ENCODE results near the gene PRM2.
A peak's percentile ranks its signal among the peaks of the same experiment; 100 is the strongest.

PRM2 gene

DNA sequence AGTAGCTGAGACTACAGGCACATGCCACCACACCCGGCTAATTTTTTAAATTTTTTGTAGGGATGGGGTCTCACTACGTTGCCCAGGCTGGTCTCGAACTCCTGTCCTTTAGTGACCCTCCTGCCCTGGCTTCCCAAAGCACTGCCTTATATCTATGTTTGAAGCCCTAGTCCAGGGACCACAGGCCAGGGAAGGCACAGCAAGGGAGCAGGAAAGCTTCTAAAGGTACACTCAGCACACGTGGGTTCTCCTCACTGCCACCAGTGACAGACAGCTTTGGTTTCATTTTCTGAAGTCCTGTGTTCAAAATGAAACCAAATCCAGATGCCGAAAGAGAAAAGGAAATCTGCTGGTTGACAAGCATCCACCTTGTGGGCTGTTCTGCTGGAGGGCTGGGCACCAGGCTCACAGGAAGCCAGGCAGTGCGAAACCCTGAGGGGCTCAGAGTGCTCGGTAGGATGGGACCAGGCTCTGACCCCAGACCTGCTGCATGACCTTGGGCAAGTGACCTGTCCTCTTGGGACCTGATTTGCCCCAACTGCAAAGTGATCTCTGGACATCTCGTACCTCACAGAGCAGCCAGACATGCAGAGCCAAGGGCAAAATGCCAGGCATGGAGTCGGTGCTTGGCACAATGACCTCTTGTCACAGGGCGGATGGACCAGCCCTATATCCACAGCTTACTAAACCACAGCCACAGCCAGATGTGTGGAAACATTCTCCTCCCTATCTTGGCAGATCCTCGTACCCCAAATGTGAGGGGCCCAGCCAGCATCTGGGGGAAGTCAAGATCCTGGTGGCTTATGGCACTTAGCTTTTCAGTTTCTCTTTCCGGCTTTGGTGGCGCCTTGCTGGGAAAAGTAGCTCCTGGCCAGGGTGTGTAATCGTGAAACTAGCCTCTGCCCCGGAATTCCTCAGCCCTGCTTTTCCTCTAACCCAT lies 17.5 kb downstream of the PRM2 start:
- DNase-seq = no peak

DNA sequence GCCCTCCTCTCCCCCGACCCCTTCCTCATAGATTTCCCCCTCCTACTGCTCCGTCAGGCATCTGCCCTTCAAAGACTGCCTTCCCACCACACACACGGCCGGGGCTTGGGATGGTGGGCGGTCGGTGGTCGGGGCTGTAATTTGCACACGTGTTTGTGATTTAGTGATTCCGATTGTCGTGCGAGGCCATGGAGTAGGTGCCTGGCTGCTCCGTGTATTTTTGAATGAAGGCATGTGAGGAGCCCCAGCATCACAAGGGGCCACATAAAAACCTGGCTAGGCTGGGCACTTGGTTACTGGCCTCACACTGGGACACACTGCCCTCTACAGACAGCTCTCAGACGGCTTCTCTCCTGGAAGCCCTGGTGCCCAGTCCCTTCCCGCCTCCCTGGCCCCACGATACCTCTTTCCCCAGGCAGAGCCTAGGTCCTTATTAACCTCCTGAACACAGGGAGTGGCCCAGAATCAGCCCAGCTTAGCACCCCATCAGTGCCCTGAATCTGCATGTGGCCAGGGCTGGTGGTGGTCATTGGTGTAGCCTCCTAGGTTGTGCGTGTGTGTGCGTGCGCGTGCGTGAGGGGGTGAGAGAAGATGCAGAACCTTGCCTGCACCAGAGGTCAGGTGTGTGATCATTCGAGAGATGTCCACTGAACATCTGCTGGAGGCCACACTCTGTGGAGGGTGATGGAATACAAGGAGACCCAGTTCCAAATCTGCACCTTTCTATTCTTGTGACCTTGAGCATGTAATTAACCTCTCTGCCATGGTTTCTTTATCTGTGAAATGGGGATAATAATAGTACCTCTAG lies 18.9 kb downstream of the PRM2 start:
- DNase-seq = peak; percentile 84

DNA sequence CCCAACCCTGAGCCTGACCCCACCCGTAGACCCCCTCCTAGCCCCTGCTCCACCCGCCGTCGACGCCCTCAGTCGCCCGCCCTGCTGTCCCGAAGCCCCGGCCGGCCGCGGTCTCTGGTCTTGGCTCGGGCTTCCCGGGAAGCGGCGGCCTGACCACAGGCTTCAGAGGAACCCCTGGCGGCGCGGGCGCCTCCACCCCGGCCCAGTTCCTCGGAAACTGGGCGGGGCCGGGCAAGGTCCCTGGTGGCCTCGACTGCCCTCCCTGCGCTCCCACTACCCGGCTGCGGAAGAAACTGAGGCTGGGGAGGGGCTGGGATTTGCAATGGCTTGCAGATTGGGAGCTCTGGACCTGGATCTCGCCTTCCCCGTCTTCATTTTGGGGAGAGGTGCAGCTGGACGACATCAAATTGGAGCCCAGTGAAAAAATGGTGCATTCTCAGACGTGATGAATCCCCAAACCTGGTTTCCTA lies 19.6 kb downstream of the PRM2 start:
- no peak for DNase-seq

DNA sequence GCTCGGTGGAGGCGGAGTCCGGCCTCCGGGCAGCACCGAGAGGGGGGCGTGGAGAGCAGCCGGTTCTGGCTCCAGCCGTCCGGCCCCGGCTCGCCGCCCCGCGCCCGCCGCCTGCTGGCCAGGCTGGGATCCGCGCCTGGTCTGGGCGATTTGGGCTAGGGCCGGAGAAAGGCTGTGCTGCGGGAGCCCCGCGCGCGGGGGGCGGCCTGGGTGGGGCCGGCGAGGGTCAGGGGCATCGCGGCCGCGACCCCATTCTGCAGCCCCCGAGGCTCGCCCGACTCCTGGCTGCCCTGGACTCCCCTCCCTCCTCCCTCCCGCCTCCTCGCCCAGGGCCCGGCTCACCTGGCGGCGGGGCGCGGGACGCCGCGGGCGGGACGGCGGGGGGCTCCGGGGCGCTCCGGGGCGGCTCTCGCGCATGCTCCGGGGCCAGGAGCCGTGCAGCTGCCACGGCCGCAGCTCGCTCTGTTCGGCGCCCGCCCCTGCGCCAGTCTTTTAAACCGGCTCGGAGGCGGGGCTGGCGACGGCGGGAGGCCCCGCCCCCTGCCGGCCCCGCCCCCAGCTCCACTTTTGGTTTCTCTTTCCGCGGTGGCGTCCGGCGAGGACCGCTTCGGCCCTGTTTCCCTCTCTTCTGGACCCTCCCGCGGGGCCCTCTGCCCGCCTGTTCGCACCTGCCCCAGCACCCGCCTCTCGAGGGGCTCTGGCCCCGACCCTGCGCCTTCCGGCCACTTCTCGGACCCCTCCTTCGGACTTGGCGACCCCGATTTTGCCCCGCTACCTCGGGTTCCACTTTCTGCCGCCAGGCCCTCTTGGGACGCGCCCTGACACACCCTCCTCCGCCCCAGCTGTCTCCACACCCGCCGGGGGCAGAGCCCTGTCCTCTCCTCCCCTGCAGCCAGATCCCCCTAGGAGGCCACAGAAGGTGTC lies 20.3 kb downstream of the PRM2 start, which contains the start of gene SOCS1:
Gene SOCS1 (minus strand): TSS at position 468 of the 924 bp plus-strand sequence. CDS start 726 bp downstream, outside the sequence.
- DNase-seq = peak; percentile 62

DNA sequence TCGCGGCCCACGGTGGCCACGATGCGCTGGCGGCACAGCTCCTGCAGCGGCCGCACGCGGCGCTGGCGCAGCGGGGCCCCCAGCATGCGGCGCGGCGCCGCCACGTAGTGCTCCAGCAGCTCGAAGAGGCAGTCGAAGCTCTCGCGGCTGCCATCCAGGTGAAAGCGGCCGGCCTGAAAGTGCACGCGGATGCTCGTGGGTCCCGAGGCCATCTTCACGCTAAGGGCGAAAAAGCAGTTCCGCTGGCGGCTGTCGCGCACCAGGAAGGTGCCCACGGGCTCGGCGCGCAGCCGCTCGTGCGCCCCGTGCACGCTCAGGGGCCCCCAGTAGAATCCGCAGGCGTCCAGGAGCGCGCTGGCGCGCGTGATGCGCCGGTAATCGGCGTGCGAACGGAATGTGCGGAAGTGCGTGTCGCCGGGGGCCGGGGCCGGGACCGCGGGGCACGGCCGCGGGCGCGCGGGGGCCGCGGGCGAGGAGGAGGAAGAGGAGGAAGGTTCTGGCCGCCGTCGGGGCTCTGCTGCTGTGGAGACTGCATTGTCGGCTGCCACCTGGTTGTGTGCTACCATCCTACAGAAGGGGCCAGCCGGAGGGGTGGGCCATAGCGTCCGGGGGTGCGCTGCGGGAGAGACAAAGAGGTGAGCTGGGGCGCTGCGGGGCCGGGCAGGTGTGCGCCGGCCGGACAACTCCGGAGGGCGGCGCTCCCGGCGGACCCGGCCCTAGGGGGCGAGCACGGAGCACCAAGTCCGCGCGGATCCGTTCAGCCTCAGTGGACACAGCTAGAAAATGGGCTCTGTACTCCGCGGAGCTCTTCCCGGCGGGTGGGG lies 21.2 kb downstream of the PRM2 start:
- peak; percentile 62 for DNase-seq

DNA sequence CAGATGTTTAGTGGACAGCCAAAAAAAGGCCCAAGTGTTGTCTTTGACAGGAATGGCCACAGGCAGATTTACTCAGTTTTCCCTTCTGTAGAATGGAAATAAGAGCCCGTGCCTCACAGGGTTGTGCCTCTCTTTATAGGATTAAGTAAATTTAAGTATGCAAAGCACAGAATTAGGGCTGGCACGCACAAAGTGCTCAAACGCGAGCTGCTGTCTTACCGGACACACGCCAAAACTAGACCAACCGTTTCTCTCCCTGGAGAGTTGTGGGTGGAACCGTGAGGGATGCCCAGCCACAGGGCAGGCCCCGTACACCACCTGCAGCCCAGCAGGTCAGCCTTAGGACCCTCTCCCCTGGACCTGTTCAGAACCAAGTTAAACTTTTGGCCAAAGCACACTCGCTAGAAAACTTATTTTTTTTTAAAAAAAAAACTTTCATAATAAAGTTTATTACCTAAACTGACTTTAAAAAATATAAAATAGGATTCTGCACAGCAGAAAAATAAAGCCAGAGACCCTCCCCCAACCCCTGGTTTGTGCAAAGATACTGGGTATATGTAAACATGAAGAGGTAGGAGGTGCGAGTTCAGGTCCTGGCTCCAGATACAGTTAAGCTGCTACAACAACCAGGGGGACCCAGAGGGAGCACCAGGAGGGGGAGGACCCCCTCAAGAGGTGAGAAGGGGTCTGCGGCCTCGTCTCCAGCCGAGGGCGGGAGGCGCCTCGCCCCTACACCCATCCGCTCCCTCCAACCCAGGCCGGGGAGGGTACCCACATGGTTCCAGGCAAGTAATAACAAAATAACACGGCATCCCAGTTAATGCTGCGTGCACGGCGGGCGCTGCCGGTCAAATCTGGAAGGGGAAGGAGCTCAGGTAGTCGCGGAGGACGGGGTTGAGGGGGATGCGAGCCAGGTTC lies 22.0 kb downstream of the PRM2 start:
- DNase-seq = no peak

DNA sequence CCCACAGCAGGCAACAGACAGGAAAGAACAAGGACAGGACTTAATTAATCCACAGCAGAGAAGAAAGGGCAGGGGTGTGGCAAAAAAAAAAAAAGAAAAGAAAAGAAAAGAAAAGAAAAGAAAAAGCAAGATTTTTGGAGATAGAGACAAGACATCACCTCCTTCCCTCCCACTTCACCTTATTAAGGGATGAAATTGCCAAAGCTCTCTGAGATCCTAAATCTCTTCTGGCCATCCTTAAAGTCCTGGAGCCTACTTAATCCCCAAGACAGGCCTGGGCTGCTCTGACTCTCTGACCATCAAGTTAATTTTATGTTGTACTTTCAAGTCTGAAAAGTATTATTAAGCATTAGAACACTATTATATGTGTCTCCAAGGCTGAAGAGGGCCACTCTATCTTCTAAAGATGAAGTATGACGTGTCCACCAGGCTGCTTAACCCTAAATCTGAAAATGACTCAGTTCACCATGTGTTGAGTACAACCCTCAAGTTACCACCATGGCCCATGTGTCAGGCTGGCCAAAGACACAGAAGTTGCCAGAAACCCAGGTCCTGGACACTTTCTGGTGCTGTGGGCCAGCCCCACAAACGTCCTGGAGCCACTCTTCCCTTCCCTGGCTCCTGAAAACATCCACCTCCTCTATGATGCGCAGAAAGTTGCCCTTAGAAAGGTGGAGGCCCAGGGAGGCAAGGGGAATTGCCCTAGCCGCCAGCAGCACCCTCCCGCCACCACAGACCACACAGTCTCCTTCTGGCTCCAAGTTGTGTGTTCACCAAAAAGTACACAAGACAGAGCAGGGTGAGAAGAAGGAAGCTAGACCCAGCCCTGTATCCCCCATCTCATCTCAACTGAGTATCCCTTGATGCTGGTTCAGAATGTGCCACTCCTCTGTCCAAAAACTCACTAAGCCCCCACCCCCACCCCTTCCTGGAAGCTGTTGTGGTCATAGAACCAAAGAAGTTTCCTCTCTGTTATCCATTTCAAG lies 23.0 kb downstream of the PRM2 start:
- no peak for DNase-seq

DNA sequence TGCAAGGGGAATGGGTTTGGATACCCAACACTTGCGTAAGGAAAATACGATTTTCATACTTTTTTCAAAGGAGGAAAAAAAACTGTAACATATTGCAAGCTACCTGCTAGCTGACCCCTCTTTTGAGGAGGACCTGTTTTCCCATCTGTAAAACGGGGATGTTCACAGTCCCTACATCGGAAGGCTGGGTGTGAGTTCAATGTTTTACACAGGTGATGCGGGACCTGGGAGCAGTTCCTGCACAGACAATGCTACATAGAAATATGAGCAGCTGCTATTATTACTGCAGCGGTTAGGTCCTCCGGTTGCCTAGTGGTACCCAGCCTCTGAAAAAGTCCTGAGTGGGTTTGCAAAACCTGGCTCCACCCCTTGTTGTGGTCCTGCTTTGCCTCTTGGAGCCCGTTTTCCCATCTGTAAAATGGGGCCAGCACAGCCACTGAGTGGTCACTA lies 23.8 kb downstream of the PRM2 start:
- no peak for DNase-seq

DNA sequence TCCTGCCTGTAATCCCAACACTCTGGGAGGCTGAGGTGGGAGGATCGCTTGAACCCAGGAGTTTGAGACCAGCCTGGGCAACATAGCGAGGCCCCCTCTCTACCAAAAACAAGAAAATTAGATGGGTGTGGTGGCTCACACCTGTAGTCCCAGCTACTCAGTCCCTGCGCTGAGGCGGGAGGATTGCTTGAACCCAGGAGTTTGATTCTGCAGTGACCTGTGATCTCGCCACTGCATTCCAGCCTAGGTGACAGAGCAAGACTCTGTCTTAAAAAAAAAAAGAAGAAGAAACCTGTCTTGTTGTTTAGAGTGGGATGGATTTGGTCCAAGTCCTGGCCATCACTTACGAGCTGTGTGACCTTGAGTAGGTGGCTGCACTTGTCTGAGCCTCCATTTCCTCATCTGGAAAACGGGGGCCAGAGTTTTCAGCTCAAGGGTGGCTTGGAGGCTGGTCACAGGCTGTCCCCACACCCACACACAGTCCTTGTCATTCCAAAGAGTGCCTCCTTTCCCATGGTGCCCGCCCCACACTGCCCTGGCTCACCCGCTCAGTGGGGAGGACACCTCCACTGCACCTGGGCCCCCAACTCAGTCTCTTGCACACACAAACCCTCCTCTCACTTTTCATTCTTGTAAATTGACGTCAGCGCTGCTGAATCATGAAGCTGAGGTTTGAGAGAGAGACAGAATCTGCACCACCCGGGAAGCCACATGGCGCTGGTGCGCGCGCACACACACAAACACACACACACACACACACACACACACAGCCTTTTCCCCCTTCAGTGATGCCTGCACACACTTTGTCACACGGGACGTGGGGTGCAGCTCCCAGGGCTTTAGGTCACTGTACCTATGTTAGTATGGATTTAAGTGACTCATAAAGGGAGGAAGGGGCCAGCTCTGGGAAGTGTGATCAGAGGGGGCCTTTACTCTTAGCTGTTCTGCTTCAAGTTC lies 24.5 kb downstream of the PRM2 start:
- no peak for DNase-seq

DNA sequence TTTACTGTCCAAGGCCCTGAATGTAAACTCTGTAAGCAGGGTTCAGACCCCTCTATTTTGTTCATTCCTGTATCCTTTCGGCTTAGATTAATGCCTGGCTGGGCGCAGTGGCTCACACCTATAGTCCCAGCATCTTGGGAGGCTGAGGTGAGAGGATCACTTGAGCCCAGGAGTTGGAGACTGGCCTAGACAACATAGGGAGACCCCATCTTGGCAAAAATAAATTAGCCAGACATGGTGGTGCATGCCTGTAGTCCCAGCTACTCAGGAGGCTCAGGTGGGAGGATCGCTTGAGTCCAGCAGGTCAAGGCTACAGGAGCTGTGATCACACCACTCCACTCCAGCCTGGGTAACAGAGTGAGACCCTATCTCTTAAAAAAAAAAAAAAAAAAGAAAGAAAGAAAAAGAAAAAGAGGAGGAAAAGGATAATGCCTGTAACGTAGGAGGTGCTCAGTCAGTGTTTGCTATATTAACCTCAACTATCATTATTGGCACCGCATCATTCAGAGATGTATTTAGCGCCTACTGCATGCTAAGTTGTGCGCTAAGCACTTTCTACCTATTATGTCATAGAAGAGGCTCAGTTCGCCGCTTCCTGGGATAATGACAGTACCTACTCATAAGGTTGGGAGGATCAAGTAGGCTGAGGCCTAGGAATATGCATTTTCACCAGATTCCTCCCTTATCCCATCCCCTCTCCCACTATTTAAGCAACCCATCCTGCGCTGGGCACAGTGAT lies 25.3 kb downstream of the PRM2 start:
- DNase-seq = no peak

DNA sequence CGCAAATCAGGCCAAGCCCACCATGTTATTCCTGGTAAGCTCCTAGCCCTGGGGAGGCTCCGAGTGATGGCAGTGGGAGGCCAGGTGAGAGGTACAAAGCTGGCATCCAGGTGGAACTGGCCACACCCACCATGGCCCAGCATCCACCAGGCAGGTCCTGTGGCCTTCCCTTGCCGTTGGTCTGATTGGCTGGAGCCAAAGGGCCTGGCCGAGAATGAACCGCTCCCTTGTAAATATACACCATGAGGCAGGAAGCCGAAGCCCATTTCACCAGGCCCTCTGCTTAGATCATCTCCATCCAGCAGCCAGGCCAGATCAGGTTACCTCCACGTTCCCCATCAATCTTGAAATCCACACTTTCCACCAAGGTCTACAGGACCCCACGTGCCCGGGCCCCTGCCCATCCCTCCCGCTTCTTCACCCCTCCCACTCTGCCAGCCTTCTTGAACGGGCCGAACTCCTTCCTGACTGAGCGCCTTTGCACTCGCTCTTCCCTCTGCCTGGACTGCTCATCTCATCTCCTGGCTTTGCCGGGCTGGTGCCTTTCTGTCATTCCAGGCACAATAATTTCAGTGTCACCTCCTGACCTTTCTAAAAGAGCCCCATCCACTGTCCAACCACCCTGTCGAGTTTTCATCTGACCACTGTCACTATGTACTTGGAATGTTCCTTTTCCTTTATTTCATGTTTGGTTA lies 26.0 kb downstream of the PRM2 start:
- no peak for DNase-seq

DNA sequence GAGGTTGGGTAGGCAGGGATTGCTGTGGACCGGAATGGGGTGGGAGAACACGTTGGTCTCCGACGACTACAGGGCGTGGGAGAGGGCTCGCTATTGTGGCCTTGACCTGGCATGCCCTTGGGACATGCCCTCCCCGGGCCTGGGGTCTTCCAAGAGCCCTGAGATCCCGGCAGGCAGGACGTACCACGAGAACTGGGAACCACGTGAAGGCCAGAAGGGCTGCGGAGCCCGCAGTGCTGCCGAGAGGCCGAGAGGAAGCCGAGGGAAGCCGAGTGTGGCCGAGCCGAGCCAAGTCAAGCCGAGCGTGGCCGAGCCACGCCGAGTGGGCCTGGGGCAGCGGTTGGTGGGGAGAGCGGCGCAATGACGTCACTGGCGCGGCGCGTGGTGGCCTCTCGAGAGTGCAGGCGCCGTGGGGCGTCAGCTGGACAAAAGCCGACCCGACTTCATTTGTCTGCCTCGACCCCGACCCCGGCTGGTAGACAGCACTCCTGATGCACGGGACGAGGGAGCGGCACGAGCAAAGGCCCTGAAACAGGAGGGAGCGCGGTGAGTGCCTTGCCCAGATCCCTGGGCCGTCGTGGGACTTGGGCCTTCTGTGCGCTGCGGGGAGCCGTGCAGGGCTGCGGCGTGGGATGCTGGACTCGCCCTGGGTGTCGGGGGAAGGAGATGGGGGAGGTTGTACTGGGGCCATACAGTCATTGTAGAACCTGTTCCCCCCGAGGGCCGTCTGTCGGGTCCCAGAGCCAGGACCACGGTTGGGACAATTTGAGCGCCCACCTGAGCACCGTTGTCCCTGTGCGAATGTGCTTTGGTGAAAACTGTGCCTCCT lies 26.8 kb downstream of the PRM2 start:
- no peak for DNase-seq

DNA sequence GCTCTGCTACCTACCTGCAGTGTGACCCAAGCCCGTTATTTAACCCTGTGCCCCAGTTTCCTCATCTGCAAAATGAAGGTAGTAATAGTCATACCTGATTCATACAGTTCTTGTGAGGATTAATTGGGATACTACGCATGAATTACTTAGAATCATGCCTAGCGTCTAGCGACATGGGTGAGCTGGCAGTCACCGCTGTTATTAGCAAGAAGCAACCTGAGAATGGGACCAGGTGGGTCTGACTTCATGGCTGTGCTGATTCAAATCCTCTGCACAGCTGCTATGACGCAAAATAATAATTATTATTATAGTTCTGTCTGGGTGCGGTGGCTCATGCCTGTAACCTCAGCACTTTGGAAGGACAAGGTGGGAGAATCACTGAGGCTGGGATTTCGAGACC lies 28.1 kb downstream of the PRM2 start:
- DNase-seq = no peak

DNA sequence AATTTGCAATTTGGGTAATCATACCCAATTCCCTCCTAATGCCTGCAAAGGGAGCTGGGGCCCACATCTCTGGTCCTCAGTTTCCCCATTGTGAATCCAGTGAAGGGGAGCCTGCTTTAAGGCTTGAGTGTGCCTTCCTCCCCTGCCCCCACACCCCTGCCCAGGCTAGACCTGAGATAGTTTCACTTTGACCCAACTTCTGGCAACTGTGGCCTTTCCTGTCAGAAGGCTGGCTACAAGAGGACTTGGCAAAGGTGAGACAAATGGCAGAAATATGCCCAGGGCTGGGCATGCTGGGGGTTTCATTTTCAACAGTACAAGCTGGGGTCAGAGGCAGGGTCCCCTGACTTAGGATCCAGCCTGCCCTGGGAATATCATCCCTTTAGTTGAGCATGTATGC lies 30.3 kb downstream of the PRM2 start:
- DNase-seq = no peak

DNA sequence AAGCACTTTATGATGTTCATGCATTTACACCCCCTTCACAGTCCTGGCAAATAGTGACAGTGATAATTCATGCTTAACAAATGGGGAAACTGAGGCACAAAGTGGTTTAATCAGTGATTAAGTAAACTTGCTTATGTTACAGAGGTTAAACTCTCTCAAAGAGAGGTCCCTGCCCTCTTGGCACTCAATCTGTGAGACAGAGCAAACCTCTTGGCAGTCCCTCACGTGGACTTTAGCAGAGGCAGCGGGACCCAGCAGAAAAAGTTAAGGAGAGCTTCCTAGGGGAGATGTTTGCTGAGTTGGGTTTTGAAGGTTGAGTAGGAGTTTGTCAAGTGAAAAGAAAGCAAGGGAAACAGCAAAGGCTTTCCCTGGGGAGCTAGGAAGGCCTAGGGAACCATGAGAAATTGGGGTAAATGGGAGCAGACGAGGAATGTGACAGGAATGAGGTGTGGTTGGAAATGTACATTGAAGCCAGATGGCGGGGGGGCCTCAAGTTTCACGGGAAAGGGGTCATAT lies 31.0 kb downstream of the PRM2 start:
- DNase-seq = no peak
